ENCODE results near the gene THAP11. TPM values are rescaled to one million over a fixed set of nuclear protein-coding genes. Genes with fewer than 3 reads are reported as not detected.
A peak's percentile ranks its signal among the peaks of the same experiment; 100 is the strongest.

Gene THAP11
- total and polyA plus RNA-seq, 10 donors: 19.9 to 80.7 (median 31.9) TPM

- 93 to 100% (median 96%) methylated on average over 1 of the region's 1 CpG for WGBS, 5 donors
- intact Hi-C loops (cut with DNase I; ENCODE audit: low total_unique reads): loop anchor here (10.0 kb wide), 2 partner anchors 46 to 276 kb away; partner anchors contain the start of gene RIPOR1
- Histone ChIP-seq H3K4me3 (peak overlapping the region in 1 of 8 donors; percentile 22), H3K9me3 (no peaks in the 10 kb centered on the region), H3K4me1 (peaks cover 38 to 93% (median 60%) of the 10 kb centered on the region in 6 donors), H3K36me3 (peaks cover 0 to 82% (median 14%) of the 10 kb centered on the region in 6 donors), H3K27ac (peak overlapping the region in 1 of 8 donors; percentile 14), H3K27me3 (replicated peaks in 1 of 7) (no peaks in the 10 kb centered on the region)
- DNase-seq: no peak
- TF ChIP-seq CTCF (IDR thresholded peaks at IDR 0.05 in 8 of 11, conservative IDR thresholded peaks at IDR 0.05 in 3 of 11): no peak
- TF ChIP-seq POLR2AphosphoS5 (IDR thresholded peaks at IDR 0.05): no peak
- no peak for TF ChIP-seq POLR2A (IDR thresholded peaks at IDR 0.05)
Observed at GRCh38 chr16:67801241-67801640, 40.9 kb upstream of the THAP11 start.

GRCh38 chr16:67801883-67802282 lies 40.2 kb upstream of the THAP11 start:
- peak overlapping the region in 4 of 8 donors; percentile 12 to 63 (median 25) for H3K27ac ChIP-seq
- peak overlapping the region in 1 of 8 donors; percentile 22 for H3K4me3 ChIP-seq
- peak; percentile 80 for DNase-seq
- 31 to 71% (median 57%) methylated on average over 2 of the region's 2 CpGs for WGBS, 5 donors
- intact Hi-C loops (cut with DNase I; ENCODE audit: low total_unique reads): loop anchor here (10.0 kb wide), 2 partner anchors 47 to 277 kb away; partner anchors contain the start of gene RIPOR1
- H3K9me3 ChIP-seq: no peaks in the 10 kb centered on the region
- peaks cover 0 to 78% (median 14%) of the 10 kb centered on the region in 6 donors for H3K36me3 ChIP-seq
- H3K27me3 ChIP-seq (replicated peaks in 1 of 7): no peaks in the 10 kb centered on the region
- H3K4me1 ChIP-seq: peaks cover 38 to 88% (median 61%) of the 10 kb centered on the region in 6 donors
- TF ChIP-seq POLR2AphosphoS5 (IDR thresholded peaks at IDR 0.05) (peak in 2 of 3 donors; percentile 44 to 62), CTCF (IDR thresholded peaks at IDR 0.05 in 8 of 11, conservative IDR thresholded peaks at IDR 0.05 in 3 of 11) (no peak)

DNA sequence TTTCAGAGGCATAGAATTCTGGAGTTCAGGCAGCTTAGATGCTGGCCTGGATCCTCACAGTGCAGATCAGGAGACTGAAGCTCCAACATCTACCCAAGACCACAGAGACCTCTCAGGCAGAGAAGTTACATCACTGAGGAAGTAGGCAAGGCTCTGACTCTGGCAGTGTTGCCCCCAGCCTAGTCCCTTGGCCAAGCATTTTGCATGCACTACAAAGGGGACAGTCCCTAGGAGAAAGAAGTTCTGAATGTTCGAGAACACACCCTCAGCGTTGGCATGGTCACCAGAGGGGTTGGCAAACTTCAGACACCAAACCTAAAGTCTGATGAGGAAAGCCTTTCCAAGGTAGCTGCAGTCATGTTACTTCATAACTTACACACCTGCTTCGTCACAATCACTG lies 38.2 kb upstream of the THAP11 start:
- intact Hi-C loops (cut with DNase I; ENCODE audit: low total_unique reads): loop anchor here (10.0 kb wide), 2 partner anchors 49 to 279 kb away; partner anchors contain the start of gene RIPOR1
- H3K27ac ChIP-seq: peak overlapping the region in 2 of 8 donors; percentile 16 to 91
- no peak overlapping the region for H3K4me3 ChIP-seq
- peak in 1 of 3 donors; percentile 64 for TF ChIP-seq POLR2AphosphoS5 (IDR thresholded peaks at IDR 0.05)
- TF ChIP-seq POLR2A (IDR thresholded peaks at IDR 0.05): no peak
- WGBS, 5 donors: 50 to 61% (median 53%) methylated on average over 3 of the region's 3 CpGs
- H3K36me3 ChIP-seq: peaks cover 0 to 58% (median 10%) of the 10 kb centered on the region in 6 donors
- peaks cover 43 to 81% (median 65%) of the 10 kb centered on the region in 6 donors for H3K4me1 ChIP-seq
- peak; percentile 80 for DNase-seq
- no peaks in the 10 kb centered on the region for H3K27me3 ChIP-seq (replicated peaks in 1 of 7)
- H3K9me3 ChIP-seq: no peaks in the 10 kb centered on the region

DNA sequence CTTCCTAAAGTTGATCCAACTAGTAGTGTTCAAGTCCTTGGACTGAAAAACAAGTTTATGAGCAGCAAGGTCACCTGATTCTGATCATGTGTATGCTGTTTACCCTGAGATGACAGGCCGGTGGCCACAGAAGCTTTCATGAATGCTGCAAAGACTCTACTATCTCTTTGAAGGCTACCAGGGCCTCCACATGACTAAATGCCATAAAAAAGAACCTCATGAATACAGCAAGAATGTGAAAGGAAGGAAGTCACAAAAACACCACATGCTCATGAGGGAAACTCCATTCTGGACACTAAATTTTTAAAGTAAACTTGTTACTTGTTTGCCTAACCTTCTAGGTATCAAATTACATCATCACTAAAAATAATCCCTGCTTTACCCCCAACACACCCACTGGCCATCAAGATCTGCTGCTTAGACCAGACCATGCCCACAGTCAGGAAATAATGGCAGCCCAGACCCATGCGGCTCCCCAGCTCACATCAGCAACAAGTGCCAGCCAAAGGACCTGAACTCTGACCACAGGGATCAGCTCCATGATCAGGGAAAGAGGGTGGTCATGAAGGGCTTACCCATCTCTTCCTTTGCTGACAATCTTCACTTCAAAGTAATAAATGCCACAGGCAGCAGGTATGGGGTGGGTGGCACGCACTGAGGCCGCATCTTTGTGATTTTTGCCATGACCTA lies 37.1 kb upstream of the THAP11 start:
- peaks cover 43 to 73% (median 65%) of the 10 kb centered on the region in 6 donors for H3K4me1 ChIP-seq
- no peaks in the 10 kb centered on the region for H3K27me3 ChIP-seq (replicated peaks in 1 of 7)
- intact Hi-C loops (cut with DNase I; ENCODE audit: low total_unique reads): loop anchor here (10.0 kb wide), 2 partner anchors 50 to 280 kb away; partner anchors contain the start of gene RIPOR1
- no peak for TF ChIP-seq POLR2A (IDR thresholded peaks at IDR 0.05)
- TF ChIP-seq CTCF (IDR thresholded peaks at IDR 0.05 in 8 of 11, conservative IDR thresholded peaks at IDR 0.05 in 3 of 11): no peak
- no peak for TF ChIP-seq POLR2AphosphoS5 (IDR thresholded peaks at IDR 0.05)
- H3K4me3 ChIP-seq: peak overlapping the region; percentile 73 to 98 (median 86)
- peaks cover 0 to 47% (median 5%) of the 10 kb centered on the region in 6 donors for H3K36me3 ChIP-seq
- H3K27ac ChIP-seq: peak overlapping the region in 2 of 8 donors; percentile 16 to 91
- WGBS, 5 donors: 77 to 90% (median 84%) methylated on average over 4 of the region's 4 CpGs
- no peaks in the 10 kb centered on the region for H3K9me3 ChIP-seq
- DNase-seq: no peak

Data from spleen (tissue), 11 donors.